WTC11 (cell line): ENCODE measurements around the gene CFI. TPM values are rescaled to one million over a fixed set of nuclear protein-coding genes. Genes with fewer than 3 reads are reported as not detected.
A peak's percentile ranks its signal among the peaks of the same experiment; 100 is the strongest.

Experiments used
- AR ChIP-seq: fragments of 250-450 bp; sonication (Bioruptor Pico); IDR thresholded peaks from 2 replicates; pipeline ENCODE4 v1.9.0; 2021; ENCODE audit warnings: mild to moderate bottlenecking
- CREM ChIP-seq: sonication (generic); formaldehyde crosslinking; IDR thresholded peaks from 2 replicates; pipeline ENCODE4 v1.8.1; 2022; ENCODE audit warnings: mild to moderate bottlenecking, missing genetic modification reagents, moderate library complexity
- ETV6 ChIP-seq: sonication (generic); formaldehyde crosslinking; IDR thresholded peaks from 2 replicates; pipeline ENCODE4 v1.8.1; 2022; ENCODE audit warnings: mild to moderate bottlenecking, missing genetic modification reagents
- FOXK1 ChIP-seq: sonication (generic); formaldehyde crosslinking; IDR thresholded peaks from 2 replicates; pipeline ENCODE4 v1.8.0; 2022; ENCODE audit warnings: mild to moderate bottlenecking, moderate library complexity, missing genetic modification reagents
- FOXP1 ChIP-seq: sonication (generic); formaldehyde crosslinking; IDR thresholded peaks from 2 replicates; pipeline ENCODE4 v1.8.0; 2022; ENCODE audit warnings: missing genetic modification reagents, mild to moderate bottlenecking, moderate library complexity, borderline replicate concordance
- GRHL2 ChIP-seq: fragments of 250-450 bp; sonication (Bioruptor Pico); IDR thresholded peaks from 2 replicates; pipeline ENCODE4 v1.8.0; 2022; ENCODE audit warnings: mild to moderate bottlenecking, moderate library complexity; ENCODE audit not compliant: insufficient replicate concordance, severe bottlenecking
- GTF2I ChIP-seq: fragments of 250-450 bp; sonication (Bioruptor Pico); conservative IDR thresholded peaks from 2 replicates; pipeline ENCODE4 v1.4.0; 2021; ENCODE audit warnings: mild to moderate bottlenecking
- IRF2 ChIP-seq: sonication (generic); formaldehyde crosslinking; IDR thresholded peaks from 2 replicates; pipeline ENCODE4 v1.8.0; 2022; ENCODE audit warnings: low read depth, missing genetic modification reagents, borderline replicate concordance
- MAX ChIP-seq: sonication (generic); formaldehyde crosslinking; IDR thresholded peaks from 2 replicates; pipeline ENCODE4 v1.8.0; 2022; ENCODE audit warnings: mild to moderate bottlenecking, missing genetic modification reagents
- MYBL2 ChIP-seq: sonication (generic); formaldehyde crosslinking; IDR thresholded peaks from 2 replicates; pipeline ENCODE4 v1.8.1; 2023; ENCODE audit warnings: mild to moderate bottlenecking, moderate library complexity, missing genetic modification reagents
- NFATC4 ChIP-seq: fragments of 250-450 bp; sonication (Bioruptor Pico); IDR thresholded peaks from 2 replicates; pipeline ENCODE4 v1.9.0; 2021; ENCODE audit warnings: mild to moderate bottlenecking
- NFE2L1 ChIP-seq: sonication (generic); formaldehyde crosslinking; IDR thresholded peaks from 2 replicates; pipeline ENCODE4 v1.8.1; 2023; ENCODE audit warnings: missing genetic modification reagents
- NR1H2 ChIP-seq: sonication (generic); formaldehyde crosslinking; IDR thresholded peaks from 2 replicates; pipeline ENCODE4 v1.9.0; 2021; ENCODE audit warnings: mild to moderate bottlenecking, moderate library complexity, missing genetic modification reagents
- PREB ChIP-seq: sonication (generic); formaldehyde crosslinking; IDR thresholded peaks from 2 replicates; pipeline ENCODE4 v1.8.1; 2022; ENCODE audit warnings: mild to moderate bottlenecking, missing genetic modification reagents, moderate library complexity, borderline replicate concordance
- SOX15 ChIP-seq: fragments of 250-450 bp; sonication (Bioruptor Pico); IDR thresholded peaks from 2 replicates; pipeline ENCODE4 v1.9.0; 2021; ENCODE audit warnings: mild to moderate bottlenecking
- TEAD1 ChIP-seq: sonication (generic); formaldehyde crosslinking; IDR thresholded peaks from 2 replicates; pipeline ENCODE4 v1.8.0; 2022; ENCODE audit warnings: mild to moderate bottlenecking, missing genetic modification reagents
- TEAD4 ChIP-seq: sonication (generic); formaldehyde crosslinking; IDR thresholded peaks from 2 replicates; pipeline ENCODE4 v1.8.0; 2022; ENCODE audit warnings: mild to moderate bottlenecking, missing genetic modification reagents
- TP53 ChIP-seq: sonication (generic); formaldehyde crosslinking; IDR thresholded peaks from 2 replicates; pipeline ENCODE4 v1.8.1; 2023; ENCODE audit warnings: mild to moderate bottlenecking, missing genetic modification reagents
- USF2 ChIP-seq: sonication (generic); formaldehyde crosslinking; IDR thresholded peaks from 2 replicates; pipeline ENCODE4 v1.8.1; 2023; ENCODE audit warnings: mild to moderate bottlenecking, missing genetic modification reagents, moderate library complexity
- ZBTB21 ChIP-seq: sonication (generic); formaldehyde crosslinking; IDR thresholded peaks from 2 replicates; pipeline ENCODE4 v1.8.1; 2023; ENCODE audit warnings: mild to moderate bottlenecking, missing genetic modification reagents, borderline replicate concordance
- ZNF219 ChIP-seq: sonication (generic); formaldehyde crosslinking; IDR thresholded peaks from 2 replicates; pipeline ENCODE4 v1.8.0; 2023; ENCODE audit warnings: missing genetic modification reagents, mild to moderate bottlenecking, borderline replicate concordance
- ZNF232 ChIP-seq: sonication (generic); formaldehyde crosslinking; IDR thresholded peaks from 2 replicates; pipeline ENCODE4 v1.8.0; 2022; ENCODE audit warnings: mild to moderate bottlenecking, missing genetic modification reagents
- ZNF263 ChIP-seq: sonication (generic); formaldehyde crosslinking; IDR thresholded peaks from 2 replicates; pipeline ENCODE4 v1.8.1; 2022; ENCODE audit warnings: low read depth, mild to moderate bottlenecking, moderate library complexity, missing genetic modification reagents
- ZNF317 ChIP-seq: sonication (generic); formaldehyde crosslinking; IDR thresholded peaks from 2 replicates; pipeline ENCODE4 v1.8.1; 2023; ENCODE audit warnings: low read depth, mild to moderate bottlenecking, moderate library complexity, missing genetic modification reagents, borderline replicate concordance
- ZNF423 ChIP-seq: fragments of 250-450 bp; sonication (Bioruptor Pico); IDR thresholded peaks from 2 replicates; pipeline ENCODE4 v2.1.2; 2022; ENCODE audit warnings: mild to moderate bottlenecking, moderate library complexity
- ZNF671 ChIP-seq: fragments of 250-450 bp; sonication (Bioruptor Pico); IDR thresholded peaks from 2 replicates; pipeline ENCODE4 v1.8.0; 2021; ENCODE audit warnings: mild to moderate bottlenecking
- total RNA-seq: library from RNA; stranded (reverse); gene quantifications from 3 replicates; pipeline ENCODE4 v1.2.3, GENCODE V29; 2021
- TF ChIP-seq, protein P1 (sequence below): fragments of 200-600 bp; IDR thresholded peaks from 2 replicates; pipeline ENCODE4 v1.8.0; 2022; ENCODE audit warnings: antibody characterized with exemption
- TF ChIP-seq, protein P2 (sequence below): fragments of 250-450 bp; sonication (Bioruptor Pico); IDR thresholded peaks from 2 replicates; pipeline ENCODE4 v1.8.0; 2021; ENCODE audit warnings: mild to moderate bottlenecking

Gene CFI
- total RNA-seq, 1 experiment from 2014 or later = not detected

DNA sequence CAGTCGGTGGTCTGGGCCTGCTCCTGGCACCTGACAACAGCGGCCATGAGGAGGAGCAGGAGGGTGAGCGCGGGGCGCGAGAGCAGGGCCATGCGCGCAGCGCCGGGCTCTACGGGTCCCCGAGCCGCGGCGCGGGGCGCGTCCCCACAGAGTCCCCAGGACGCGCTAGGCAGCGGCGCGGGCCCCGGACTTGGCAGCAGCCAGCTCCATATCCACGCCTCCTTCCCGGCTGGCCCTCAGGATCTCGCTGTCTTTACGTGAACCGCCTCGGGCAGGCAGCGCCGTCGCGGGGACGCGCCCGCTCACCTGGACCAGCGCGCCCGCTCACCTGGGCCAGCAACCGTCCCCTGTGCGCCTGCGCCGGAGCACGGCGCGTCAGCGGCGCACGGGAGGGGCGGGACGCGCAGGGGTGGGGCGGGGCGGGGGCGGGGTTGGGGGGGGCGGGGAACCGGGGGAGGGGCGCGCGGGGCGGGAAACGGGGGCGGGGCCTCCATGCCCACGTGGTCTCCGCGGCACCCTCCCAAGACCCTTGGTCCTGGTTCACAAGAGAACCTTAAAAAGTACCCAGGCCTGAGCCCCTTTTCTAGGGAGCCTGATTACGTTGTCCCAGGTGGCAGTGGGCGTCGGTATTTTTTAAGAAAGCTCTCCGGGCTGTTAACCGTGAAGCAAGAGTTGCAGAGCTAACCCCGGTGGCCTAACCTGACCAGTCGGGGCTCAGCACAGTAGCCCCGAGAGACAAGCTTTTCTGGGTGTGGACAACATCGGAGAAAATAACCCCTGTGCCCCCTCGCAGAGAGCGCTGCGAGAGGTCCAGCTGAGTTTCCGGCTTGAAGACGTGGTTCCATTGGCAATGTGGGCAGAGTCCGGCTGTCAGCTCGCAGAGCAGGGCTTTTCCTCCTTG, 71.8 kb downstream of the CFI start, which contains the start of gene PLA2G12A (continued):
- TF ChIP-seq, protein P1, sequence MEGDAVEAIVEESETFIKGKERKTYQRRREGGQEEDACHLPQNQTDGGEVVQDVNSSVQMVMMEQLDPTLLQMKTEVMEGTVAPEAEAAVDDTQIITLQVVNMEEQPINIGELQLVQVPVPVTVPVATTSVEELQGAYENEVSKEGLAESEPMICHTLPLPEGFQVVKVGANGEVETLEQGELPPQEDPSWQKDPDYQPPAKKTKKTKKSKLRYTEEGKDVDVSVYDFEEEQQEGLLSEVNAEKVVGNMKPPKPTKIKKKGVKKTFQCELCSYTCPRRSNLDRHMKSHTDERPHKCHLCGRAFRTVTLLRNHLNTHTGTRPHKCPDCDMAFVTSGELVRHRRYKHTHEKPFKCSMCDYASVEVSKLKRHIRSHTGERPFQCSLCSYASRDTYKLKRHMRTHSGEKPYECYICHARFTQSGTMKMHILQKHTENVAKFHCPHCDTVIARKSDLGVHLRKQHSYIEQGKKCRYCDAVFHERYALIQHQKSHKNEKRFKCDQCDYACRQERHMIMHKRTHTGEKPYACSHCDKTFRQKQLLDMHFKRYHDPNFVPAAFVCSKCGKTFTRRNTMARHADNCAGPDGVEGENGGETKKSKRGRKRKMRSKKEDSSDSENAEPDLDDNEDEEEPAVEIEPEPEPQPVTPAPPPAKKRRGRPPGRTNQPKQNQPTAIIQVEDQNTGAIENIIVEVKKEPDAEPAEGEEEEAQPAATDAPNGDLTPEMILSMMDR = no peak
- TF ChIP-seq NFATC4 (CRISPR knock-in tag) = no peak
- no peak; the same call in 1 of the 2 replicates for TF ChIP-seq ZBTB21 (CRISPR knock-in tag)
- TF ChIP-seq NR1H2 (CRISPR knock-in tag) = no peak
- 0 out of 2 replicates have a peak, but pooled peaks have one; percentile 37 for TF ChIP-seq ZNF232 (CRISPR knock-in tag)
- 0 out of 2 replicates have a peak, but pooled peaks have one; percentile 16 for TF ChIP-seq CREM (CRISPR knock-in tag)
- TF ChIP-seq ZNF423 (CRISPR knock-in tag) = peak; percentile 30; the same call in 1 of the 2 replicates
- TF ChIP-seq, protein P2, sequence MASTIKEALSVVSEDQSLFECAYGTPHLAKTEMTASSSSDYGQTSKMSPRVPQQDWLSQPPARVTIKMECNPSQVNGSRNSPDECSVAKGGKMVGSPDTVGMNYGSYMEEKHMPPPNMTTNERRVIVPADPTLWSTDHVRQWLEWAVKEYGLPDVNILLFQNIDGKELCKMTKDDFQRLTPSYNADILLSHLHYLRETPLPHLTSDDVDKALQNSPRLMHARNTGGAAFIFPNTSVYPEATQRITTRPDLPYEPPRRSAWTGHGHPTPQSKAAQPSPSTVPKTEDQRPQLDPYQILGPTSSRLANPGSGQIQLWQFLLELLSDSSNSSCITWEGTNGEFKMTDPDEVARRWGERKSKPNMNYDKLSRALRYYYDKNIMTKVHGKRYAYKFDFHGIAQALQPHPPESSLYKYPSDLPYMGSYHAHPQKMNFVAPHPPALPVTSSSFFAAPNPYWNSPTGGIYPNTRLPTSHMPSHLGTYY (CRISPR knock-in tag) = no peak
- TF ChIP-seq ZNF263 (CRISPR knock-in tag) = peak; percentile 20; the same call in 1 of the 2 replicates
- TF ChIP-seq NFE2L1 = no peak
- TF ChIP-seq MAX (CRISPR knock-in tag) = peak; percentile 69; the same call in 1 of the 2 replicates
- TF ChIP-seq ZNF317 (CRISPR knock-in tag) = no peak
- no peak for TF ChIP-seq ZNF671 (CRISPR knock-in tag)
- TF ChIP-seq USF2 (CRISPR knock-in tag) = peak; percentile 79
- no peak for TF ChIP-seq PREB (CRISPR knock-in tag)
- no peak; the same call in 1 of the 2 replicates for TF ChIP-seq TP53
- no peak; the same call in 1 of the 2 replicates for TF ChIP-seq FOXK1 (CRISPR knock-in tag)
- no peak for TF ChIP-seq IRF2 (CRISPR knock-in tag)
- peak; percentile 12 for TF ChIP-seq ETV6
- no peak for TF ChIP-seq GTF2I (CRISPR knock-in tag)
- peak; percentile 53; the same call in 1 of the 2 replicates for TF ChIP-seq FOXP1
- no peak for TF ChIP-seq ZNF219
- TF ChIP-seq SOX15 (CRISPR knock-in tag) = no peak
- no peak for TF ChIP-seq GRHL2
- TF ChIP-seq MYBL2 (CRISPR knock-in tag) = no peak
- no peak for TF ChIP-seq TEAD4 (CRISPR knock-in tag)
- TF ChIP-seq AR = no peak
- TF ChIP-seq TEAD1 (CRISPR knock-in tag) = no peak
